Fibroblast of lung (primary cell): ENCODE data around the gene TASP1. TPM values are rescaled to one million over a fixed set of nuclear protein-coding genes. Genes with fewer than 3 reads are reported as not detected.

Experiments
- DNase-seq, 2 donors: peaks; one replicate each; pipeline versions ENCODE4 v3.0.0 to v3.0.0-alpha.2; 2010; ENCODE audit warnings: low read depth in 2 of 2
- H2AFZ ChIP-seq: 2 replicates; pipeline ENCODE4 v1.5.1; 2012; ENCODE audit warnings: low read length, control low read depth, inconsistent platforms
- H3K27ac ChIP-seq: 2 replicates; pipeline ENCODE4 v1.5.1; 2011; ENCODE audit warnings: low read length, control low read depth; ENCODE audit not compliant: insufficient read depth
- H3K27me3 ChIP-seq: 2 replicates; pipeline ENCODE4 v1.5.1; 2011; ENCODE audit warnings: mild to moderate bottlenecking, low read length; ENCODE audit not compliant: control insufficient read depth, insufficient read depth
- H3K36me3 ChIP-seq: 2 replicates; pipeline ENCODE4 v1.5.1; 2011; ENCODE audit warnings: low read length; ENCODE audit not compliant: control insufficient read depth, insufficient read depth
- H3K4me1 ChIP-seq: 2 replicates; pipeline ENCODE4 v1.5.1; 2011; ENCODE audit warnings: low read length; ENCODE audit not compliant: control insufficient read depth, insufficient read depth; ENCODE audit errors: extremely low read depth
- H3K4me2 ChIP-seq: 2 replicates; pipeline ENCODE4 v1.5.1; 2011; ENCODE audit warnings: low read length, control low read depth; ENCODE audit not compliant: insufficient read depth; ENCODE audit errors: extremely low read depth
- H3K4me3 ChIP-seq, 4 experiments: fragments of 200-600 bp in 1 of 4; sonication (generic) in 1 of 4; replicated peaks in 1 of 4; 2 replicates each; pipeline ENCODE4 v1.5.1; 2011 to 2016; ENCODE audit warnings: low read length in 4 of 4, low read depth in 3 of 4, mild to moderate bottlenecking in 3 of 4, control low read depth in 2 of 4, inconsistent platforms in 1 of 4, mixed read lengths in 1 of 4; ENCODE audit not compliant: insufficient read depth in 1 of 4; ENCODE audit errors: control extremely low read depth in 1 of 4
- H3K79me2 ChIP-seq: 2 replicates; pipeline ENCODE4 v1.5.1; 2012; ENCODE audit warnings: mild to moderate bottlenecking, low read length, inconsistent platforms; ENCODE audit not compliant: control insufficient read depth, insufficient read depth
- H3K9ac ChIP-seq: 2 replicates; pipeline ENCODE4 v1.5.1; 2011; ENCODE audit warnings: mild to moderate bottlenecking, low read length, control low read depth; ENCODE audit not compliant: insufficient read depth
- H3K9me3 ChIP-seq: 2 replicates; pipeline ENCODE4 v1.5.1; 2012; ENCODE audit warnings: low read depth, low read length; ENCODE audit not compliant: control insufficient read depth, insufficient read depth
- H4K20me1 ChIP-seq: 2 replicates; pipeline ENCODE4 v1.5.1; 2011; ENCODE audit warnings: low read length; ENCODE audit not compliant: control insufficient read depth, insufficient read depth; ENCODE audit errors: extremely low read depth
- CTCF ChIP-seq, 2 donors: IDR thresholded peaks in 1 of 2; conservative IDR thresholded peaks in 1 of 2; 1 replicate in 1 of 2; 2 replicates in 1 of 2; pipeline ENCODE4 v1.5.1; 2011 to 2012; ENCODE audit warnings: low read length in 2 of 2, control low read depth in 1 of 2, inconsistent platforms in 1 of 2, low read depth in 1 of 2, mild to moderate bottlenecking in 1 of 2
- EZH2 ChIP-seq: IDR thresholded peaks from 2 replicates; pipeline ENCODE4 v1.5.1; 2012; ENCODE audit warnings: low read length, control low read depth, mild to moderate bottlenecking; ENCODE audit errors: missing control alignments
- polyA plus RNA-seq, 2 donors: library from polyadenylated mRNA; depleted of rRNA in 1 of 2; stranded (reverse) in 1 of 2; unstranded in 1 of 2; fragments of >200 nt; gene quantifications; 2 replicates each; pipeline ENCODE4 v1.2.1, GENCODE V29; 2011 to 2012; ENCODE audit warnings: missing spikeins in 1 of 2
- total RNA-seq: library from RNA; depleted of rRNA; stranded (reverse); fragments of >200 nt; gene quantifications from 2 replicates; pipeline ENCODE4 v1.2.1, GENCODE V29; 2014

TASP1 gene
- total and polyA plus RNA-seq, 2 donors (not counting 1 experiment from before 2014, with no cell fraction given): 6.3 to 13.6 TPM

DNA sequence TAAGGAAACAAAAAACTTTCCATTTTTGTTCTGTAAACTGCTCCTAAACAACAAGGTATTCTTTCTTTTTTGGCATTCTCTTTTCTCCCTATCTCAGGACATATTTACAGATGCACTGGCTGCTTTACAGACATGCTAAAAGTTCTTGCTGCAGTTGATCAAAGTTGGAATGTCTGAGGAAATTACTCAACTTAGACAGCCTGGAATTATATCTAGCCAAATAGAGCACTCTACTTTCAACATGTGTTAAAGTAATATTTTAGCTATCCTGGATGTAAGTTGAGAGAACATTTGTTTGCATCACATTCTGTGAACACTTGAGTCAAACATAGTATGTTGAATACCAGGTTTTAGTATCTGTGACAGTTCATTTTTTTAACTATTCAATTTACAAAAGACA lies 24.8 kb downstream of the TASP1 start:
- peak in 1 of 2 donors; percentile 67 for DNase-seq
- Histone ChIP-seq H3K79me2 (no peaks in the 10 kb centered on the region), H3K27me3 (no peaks in the 10 kb centered on the region), H3K36me3 (no peaks in the 10 kb centered on the region), H3K9ac (no peak overlapping the region), H3K9me3 (no peaks in the 10 kb centered on the region), H3K4me3 (no peak overlapping the region), H2AFZ (no peak overlapping the region), H3K27ac (no peak overlapping the region), H3K4me2 (no peak overlapping the region), H3K4me1 (no peaks in the 10 kb centered on the region), H4K20me1 (no peaks in the 10 kb centered on the region)
- no peak for TF ChIP-seq EZH2

- H3K9me3 ChIP-seq: no peaks in the 10 kb centered on the region
- no peaks in the 10 kb centered on the region for H3K27me3 ChIP-seq
- no peak overlapping the region for H3K27ac ChIP-seq
- H3K36me3 ChIP-seq: no peaks in the 10 kb centered on the region
- no peak overlapping the region for H2AFZ ChIP-seq
- no peaks in the 10 kb centered on the region for H4K20me1 ChIP-seq
- no peaks in the 10 kb centered on the region for H3K4me1 ChIP-seq
- no peak for TF ChIP-seq EZH2
- TF ChIP-seq CTCF (conservative IDR thresholded peaks at IDR 0.05 in 1 of 2, IDR thresholded peaks at IDR 0.05 in 1 of 2; ENCODE audit: low read depth in 1 of 2, low read length in 2 of 2): no peak
- no peaks in the 10 kb centered on the region for H3K79me2 ChIP-seq
- no peak overlapping the region for H3K4me2 ChIP-seq
- DNase-seq: no peak
- H3K9ac ChIP-seq: no peak overlapping the region
- H3K4me3 ChIP-seq: no peak overlapping the region
Observed at GRCh38 chr20:13611611-13612125, 27.1 kb downstream of the TASP1 start.

DNA sequence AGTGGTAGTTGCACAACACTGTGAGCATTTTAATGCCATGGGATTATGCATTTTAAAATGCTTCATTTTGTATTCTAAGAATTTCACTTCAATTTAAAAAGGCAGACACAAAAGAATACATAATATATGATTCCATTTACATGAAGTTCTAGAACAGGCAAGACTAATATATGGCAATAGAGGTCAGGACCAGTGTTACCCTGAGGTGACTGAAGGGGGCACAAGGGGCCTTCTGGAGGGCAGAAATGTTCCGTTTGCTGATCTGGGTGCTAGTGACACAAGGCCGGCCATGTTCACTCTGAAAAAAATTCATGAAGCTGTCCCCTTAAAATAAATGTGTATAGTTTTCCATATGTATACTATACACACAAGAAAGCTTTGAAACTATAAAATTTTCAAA lies 28.5 kb downstream of the TASP1 start:
- Histone ChIP-seq H3K27me3 (no peaks in the 10 kb centered on the region), H3K4me2 (no peak overlapping the region), H3K27ac (no peak overlapping the region), H3K9ac (no peak overlapping the region), H3K4me3 (no peak overlapping the region), H4K20me1 (no peaks in the 10 kb centered on the region), H2AFZ (no peak overlapping the region), H3K9me3 (no peaks in the 10 kb centered on the region), H3K4me1 (no peaks in the 10 kb centered on the region), H3K36me3 (no peaks in the 10 kb centered on the region), H3K79me2 (no peaks in the 10 kb centered on the region)
- TF ChIP-seq CTCF (conservative IDR thresholded peaks at IDR 0.05 in 1 of 2, IDR thresholded peaks at IDR 0.05 in 1 of 2; ENCODE audit: low read depth in 1 of 2, low read length in 2 of 2) (no peak), EZH2 (no peak)
- no peak for DNase-seq
